HepG2 (cell line): Measurements from ENCODE around the gene PHKG1. TPM values are rescaled to one million over a fixed set of nuclear protein-coding genes. Genes with fewer than 3 reads are reported as not detected.
A peak's percentile ranks its signal among the peaks of the same experiment; 100 is the strongest.

Experiments
- BATF2 ChIP-seq: sonication (generic); formaldehyde crosslinking; IDR thresholded peaks from 2 replicates; pipeline ENCODE4 v1.8.0; 2022; ENCODE audit warnings: mild to moderate bottlenecking, missing genetic modification reagents, moderate library complexity
- CBFB ChIP-seq: sonication (generic); formaldehyde crosslinking; IDR thresholded peaks from 2 replicates; pipeline ENCODE4 v1.4.0; 2020; ENCODE audit warnings: missing genetic modification reagents
- CREB3 ChIP-seq: sonication (generic); formaldehyde crosslinking; IDR thresholded peaks from 2 replicates; pipeline ENCODE4 v1.5.0; 2020; ENCODE audit warnings: missing genetic modification reagents
- FOSL2 ChIP-seq: sonication (generic); formaldehyde crosslinking; IDR thresholded peaks from 2 replicates; pipeline ENCODE4 v1.4.0; 2020; ENCODE audit warnings: missing genetic modification reagents
- GTF3A ChIP-seq: sonication (generic); formaldehyde crosslinking; conservative IDR thresholded peaks from 2 replicates; pipeline ENCODE4 v1.4.0; 2020; ENCODE audit warnings: mild to moderate bottlenecking, missing genetic modification reagents
- HDAC2 ChIP-seq: sonication (generic); formaldehyde crosslinking; IDR thresholded peaks from 2 replicates; pipeline ENCODE4 v1.4.0; 2020; ENCODE audit warnings: missing genetic modification reagents
- KLF13 ChIP-seq: sonication (generic); formaldehyde crosslinking; IDR thresholded peaks from 2 replicates; pipeline ENCODE4 v1.4.0; 2020; ENCODE audit warnings: mild to moderate bottlenecking, missing genetic modification reagents
- NR2C2 ChIP-seq: sonication (generic); formaldehyde crosslinking; IDR thresholded peaks from 2 replicates; pipeline ENCODE4 v1.4.0; 2020; ENCODE audit warnings: missing genetic modification reagents, mild to moderate bottlenecking, moderate library complexity, borderline replicate concordance
- PAXIP1 ChIP-seq: sonication (generic); formaldehyde crosslinking; conservative IDR thresholded peaks from 2 replicates; pipeline ENCODE4 v1.4.0; 2020; ENCODE audit warnings: mild to moderate bottlenecking, missing genetic modification reagents, moderate library complexity
- PHF5A ChIP-seq: IDR thresholded peaks from one replicate; pipeline ENCODE4 v1.6.1; 2018; ENCODE audit warnings: low read depth, missing genetic modification reagents; ENCODE audit not compliant: unreplicated experiment
- REPIN1 ChIP-seq: sonication (generic); formaldehyde crosslinking; IDR thresholded peaks from 2 replicates; pipeline ENCODE4 v1.8.0; 2022; ENCODE audit warnings: missing genetic modification reagents, low read depth, mild to moderate bottlenecking, borderline replicate concordance
- RXRB ChIP-seq: IDR thresholded peaks from 2 replicates; pipeline ENCODE4 v1.6.1; 2016; ENCODE audit warnings: borderline replicate concordance, missing genetic modification reagents, missing compliant biosample characterization
- ZNF691 ChIP-seq: sonication (generic); formaldehyde crosslinking; IDR thresholded peaks from 2 replicates; pipeline ENCODE4 v1.4.0; 2020; ENCODE audit warnings: missing genetic modification reagents, low read depth, mild to moderate bottlenecking, borderline replicate concordance
- ZNF766 ChIP-seq: sonication (generic); formaldehyde crosslinking; IDR thresholded peaks from 2 replicates; pipeline ENCODE4 v1.5.0; 2020; ENCODE audit warnings: missing genetic modification reagents, borderline replicate concordance
- ZNF850 ChIP-seq: sonication (generic); formaldehyde crosslinking; conservative IDR thresholded peaks from 2 replicates; pipeline ENCODE4 v1.9.0; 2021; ENCODE audit warnings: mild to moderate bottlenecking, missing genetic modification reagents
- ZSCAN9 ChIP-seq: IDR thresholded peaks from 2 replicates; pipeline ENCODE4 v1.6.1; 2016; ENCODE audit warnings: borderline replicate concordance
- polyA plus RNA-seq, 8 experiments: library from polyadenylated mRNA; depleted of rRNA in 3 of 8; stranded (reverse) in 7 of 8; unstranded in 1 of 8; fragments of >200 nt; fragmentation: Illumina TruSeq in 4 of 8; extraction: Trizol in 4 of 8; gene quantifications; 2 replicates each; pipeline versions ENCODE4 v1.2.1 to v1.2.3, GENCODE V29; 2011 to 2016; ENCODE audit warnings: low read depth in 4 of 8, missing spikeins in 1 of 8, mixed read lengths in 1 of 8; ENCODE audit not compliant: insufficient read depth in 1 of 8
- total RNA-seq, 5 experiments: library from RNA; depleted of rRNA; stranded (reverse); fragments of >200 nt; fragmentation: Illumina TruSeq; extraction: Trizol; gene quantifications; 2 replicates each; pipeline ENCODE4 v1.2.3, GENCODE V29; 2016; ENCODE audit warnings: low read depth in 1 of 5
- TF ChIP-seq, protein P1 (sequence below): IDR thresholded peaks from 2 replicates; pipeline ENCODE4 v1.4.0; 2020; ENCODE audit warnings: mild to moderate bottlenecking, missing genetic modification reagents
- TF ChIP-seq, protein P2 (sequence below): sonication (generic); formaldehyde crosslinking; IDR thresholded peaks from 2 replicates; pipeline ENCODE4 v1.5.1; 2020; ENCODE audit warnings: missing genetic modification reagents, mild to moderate bottlenecking, borderline replicate concordance

Gene PHKG1
- total and polyA plus RNA-seq, 2 of the 13 experiments (the other 11 are each of a cell fraction or from before 2014, with no cell fraction given), result 0.44 to 0.71 TPM

GRCh38 chr7:56062382-56062781, 30.4 kb downstream of the PHKG1 start (continued):
- TF ChIP-seq, protein P1, sequence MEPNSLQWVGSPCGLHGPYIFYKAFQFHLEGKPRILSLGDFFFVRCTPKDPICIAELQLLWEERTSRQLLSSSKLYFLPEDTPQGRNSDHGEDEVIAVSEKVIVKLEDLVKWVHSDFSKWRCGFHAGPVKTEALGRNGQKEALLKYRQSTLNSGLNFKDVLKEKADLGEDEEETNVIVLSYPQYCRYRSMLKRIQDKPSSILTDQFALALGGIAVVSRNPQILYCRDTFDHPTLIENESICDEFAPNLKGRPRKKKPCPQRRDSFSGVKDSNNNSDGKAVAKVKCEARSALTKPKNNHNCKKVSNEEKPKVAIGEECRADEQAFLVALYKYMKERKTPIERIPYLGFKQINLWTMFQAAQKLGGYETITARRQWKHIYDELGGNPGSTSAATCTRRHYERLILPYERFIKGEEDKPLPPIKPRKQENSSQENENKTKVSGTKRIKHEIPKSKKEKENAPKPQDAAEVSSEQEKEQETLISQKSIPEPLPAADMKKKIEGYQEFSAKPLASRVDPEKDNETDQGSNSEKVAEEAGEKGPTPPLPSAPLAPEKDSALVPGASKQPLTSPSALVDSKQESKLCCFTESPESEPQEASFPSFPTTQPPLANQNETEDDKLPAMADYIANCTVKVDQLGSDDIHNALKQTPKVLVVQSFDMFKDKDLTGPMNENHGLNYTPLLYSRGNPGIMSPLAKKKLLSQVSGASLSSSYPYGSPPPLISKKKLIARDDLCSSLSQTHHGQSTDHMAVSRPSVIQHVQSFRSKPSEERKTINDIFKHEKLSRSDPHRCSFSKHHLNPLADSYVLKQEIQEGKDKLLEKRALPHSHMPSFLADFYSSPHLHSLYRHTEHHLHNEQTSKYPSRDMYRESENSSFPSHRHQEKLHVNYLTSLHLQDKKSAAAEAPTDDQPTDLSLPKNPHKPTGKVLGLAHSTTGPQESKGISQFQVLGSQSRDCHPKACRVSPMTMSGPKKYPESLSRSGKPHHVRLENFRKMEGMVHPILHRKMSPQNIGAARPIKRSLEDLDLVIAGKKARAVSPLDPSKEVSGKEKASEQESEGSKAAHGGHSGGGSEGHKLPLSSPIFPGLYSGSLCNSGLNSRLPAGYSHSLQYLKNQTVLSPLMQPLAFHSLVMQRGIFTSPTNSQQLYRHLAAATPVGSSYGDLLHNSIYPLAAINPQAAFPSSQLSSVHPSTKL (CRISPR knock-in tag), result 0 out of 2 replicates have a peak, but pooled peaks have one; percentile 35
- TF ChIP-seq RXRB (CRISPR knock-in tag) (no peak), ZNF691 (CRISPR knock-in tag) (no peak), BATF2 (CRISPR knock-in tag) (no peak), HDAC2 (CRISPR knock-in tag) (no peak), FOSL2 (CRISPR knock-in tag) (peak; percentile 80), KLF13 (CRISPR knock-in tag) (no peak), ZNF850 (CRISPR knock-in tag) (no peak), PAXIP1 (0 out of 2 replicates have a peak, but pooled peaks have one; percentile 16), GTF3A (CRISPR knock-in tag) (no peak), NR2C2 (CRISPR knock-in tag) (no peak), CBFB (CRISPR knock-in tag) (no peak), ZNF766 (CRISPR knock-in tag) (no peak), REPIN1 (CRISPR knock-in tag) (no peak), CREB3 (CRISPR knock-in tag) (no peak), PHF5A (no peak), ZSCAN9 (CRISPR knock-in tag) (no peak)
- TF ChIP-seq, protein P2, sequence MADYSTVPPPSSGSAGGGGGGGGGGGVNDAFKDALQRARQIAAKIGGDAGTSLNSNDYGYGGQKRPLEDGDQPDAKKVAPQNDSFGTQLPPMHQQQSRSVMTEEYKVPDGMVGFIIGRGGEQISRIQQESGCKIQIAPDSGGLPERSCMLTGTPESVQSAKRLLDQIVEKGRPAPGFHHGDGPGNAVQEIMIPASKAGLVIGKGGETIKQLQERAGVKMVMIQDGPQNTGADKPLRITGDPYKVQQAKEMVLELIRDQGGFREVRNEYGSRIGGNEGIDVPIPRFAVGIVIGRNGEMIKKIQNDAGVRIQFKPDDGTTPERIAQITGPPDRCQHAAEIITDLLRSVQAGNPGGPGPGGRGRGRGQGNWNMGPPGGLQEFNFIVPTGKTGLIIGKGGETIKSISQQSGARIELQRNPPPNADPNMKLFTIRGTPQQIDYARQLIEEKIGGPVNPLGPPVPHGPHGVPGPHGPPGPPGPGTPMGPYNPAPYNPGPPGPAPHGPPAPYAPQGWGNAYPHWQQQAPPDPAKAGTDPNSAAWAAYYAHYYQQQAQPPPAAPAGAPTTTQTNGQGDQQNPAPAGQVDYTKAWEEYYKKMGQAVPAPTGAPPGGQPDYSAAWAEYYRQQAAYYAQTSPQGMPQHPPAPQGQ (CRISPR knock-in tag), result no peak
